GM19467 (cell line): Measurements from ENCODE around the gene MIEN1.
"Not testable (repeated sequence)": the region's sequence is repeated elsewhere in the genome, so short reads cannot be mapped to it uniquely, and the experiment has no call there.

ENCODE experiments used
- ATAC-seq: cut with Tn5 transposase; IDR thresholded peaks from one replicate; pipeline ENCODE4 v1.9.1; 2021; ENCODE audit warnings: mild to moderate bottlenecking, moderate library complexity; ENCODE audit not compliant: unreplicated experiment

The MIEN1 gene

GRCh38 chr17:39742126-39742855 lies 12.0 kb upstream of the MIEN1 start:
- ATAC-seq, result no peak

GRCh38 chr17:39740357-39741111 lies 10.2 kb upstream of the MIEN1 start:
- no peak for ATAC-seq

- ATAC-seq, result no peak
These were observed 9.6 kb upstream of the MIEN1 start for GRCh38 chr17:39739885-39740356.

- no peak for ATAC-seq
These were observed 8.9 kb upstream of the MIEN1 start for GRCh38 chr17:39738983-39739884.

- no peak for ATAC-seq
These were observed 8.2 kb upstream of the MIEN1 start for GRCh38 chr17:39738568-39738901.

GRCh38 chr17:39737760-39738567 lies 7.6 kb upstream of the MIEN1 start, which contains the start of gene GRB7:
Gene GRB7 (plus strand): TSS chr17:39737938. CDS start chr17:39742302, 4,364 bp downstream.
- no peak for ATAC-seq

GRCh38 chr17:39737206-39737759 lies 7.0 kb upstream of the MIEN1 start:
- no peak for ATAC-seq

- no peak for ATAC-seq
These were observed 6.2 kb upstream of the MIEN1 start for GRCh38 chr17:39736319-39737165.

- ATAC-seq, result no peak
These were observed 5.5 kb upstream of the MIEN1 start for GRCh38 chr17:39735882-39736281.

- ATAC-seq, result no peak
These were observed 2.3 kb upstream of the MIEN1 start for GRCh38 chr17:39732586-39732985.

GRCh38 chr17:39729280-39729851 lies 966 bp downstream of the MIEN1 start:
- ATAC-seq, result no peak

- no peak for ATAC-seq
These were observed 2.8 kb downstream of the MIEN1 start for GRCh38 chr17:39727556-39727955.

- ATAC-seq, result no peak
These were observed 3.7 kb downstream of the MIEN1 start for GRCh38 chr17:39726617-39727016.

GRCh38 chr17:39725923-39726322 lies 4.4 kb downstream of the MIEN1 start:
- ATAC-seq, result not testable (repeated sequence)

GRCh38 chr17:39724731-39725130 lies 5.6 kb downstream of the MIEN1 start:
- ATAC-seq, result no peak

- no peak for ATAC-seq
These were observed 7.1 kb downstream of the MIEN1 start for GRCh38 chr17:39722965-39723848.

GRCh38 chr17:39722104-39722503 lies 8.2 kb downstream of the MIEN1 start:
- ATAC-seq, result no peak
